Stimulated activated naive B cell treated with anti-CD40 and anti-IgM and Interleukin-4, amounts not matched to agents 10 μg/mL and 1 μg/mL and 100 μg/mL, for 72 hours (primary cell): ENCODE data around the gene TMC6.

ENCODE experiments used
- ATAC-seq, 2 donors: fragments of 150-1000 bp; cut with Tn5 transposase; replicated peaks; 2 replicates each; pipeline ENCODE4 v1.10.0; 2021; ENCODE audit warnings: moderate library complexity in 1 of 2
- DNase-seq: peaks from one replicate; pipeline ENCODE4 v3.0.0; 2021
- H3K27ac Mint-ChIP-seq: one replicate; pipeline ENCODE4 v1.8.0; 2022; ENCODE audit warnings: mild to moderate bottlenecking, mixed read lengths
- H3K27me3 Mint-ChIP-seq, 2 donors: one replicate each; pipeline ENCODE4 v1.8.0; 2022; ENCODE audit warnings: mixed read lengths in 2 of 2
- H3K36me3 Mint-ChIP-seq, 2 donors: one replicate each; pipeline ENCODE4 v1.8.0; 2022; ENCODE audit warnings: mixed read lengths in 2 of 2, mild to moderate bottlenecking in 1 of 2
- H3K4me1 Mint-ChIP-seq, 2 donors: one replicate each; pipeline ENCODE4 v1.8.0; 2022; ENCODE audit warnings: mixed read lengths in 2 of 2, mild to moderate bottlenecking in 1 of 2
- H3K4me3 Mint-ChIP-seq, 2 donors: one replicate each; pipeline ENCODE4 v1.8.0; 2022; ENCODE audit warnings: mild to moderate bottlenecking in 2 of 2, mixed read lengths in 2 of 2, moderate library complexity in 1 of 2
- H3K9me3 Mint-ChIP-seq, 2 donors: one replicate each; pipeline ENCODE4 v1.8.0; 2022; ENCODE audit warnings: mixed read lengths in 2 of 2, mild to moderate bottlenecking in 1 of 2

Gene TMC6

DNA sequence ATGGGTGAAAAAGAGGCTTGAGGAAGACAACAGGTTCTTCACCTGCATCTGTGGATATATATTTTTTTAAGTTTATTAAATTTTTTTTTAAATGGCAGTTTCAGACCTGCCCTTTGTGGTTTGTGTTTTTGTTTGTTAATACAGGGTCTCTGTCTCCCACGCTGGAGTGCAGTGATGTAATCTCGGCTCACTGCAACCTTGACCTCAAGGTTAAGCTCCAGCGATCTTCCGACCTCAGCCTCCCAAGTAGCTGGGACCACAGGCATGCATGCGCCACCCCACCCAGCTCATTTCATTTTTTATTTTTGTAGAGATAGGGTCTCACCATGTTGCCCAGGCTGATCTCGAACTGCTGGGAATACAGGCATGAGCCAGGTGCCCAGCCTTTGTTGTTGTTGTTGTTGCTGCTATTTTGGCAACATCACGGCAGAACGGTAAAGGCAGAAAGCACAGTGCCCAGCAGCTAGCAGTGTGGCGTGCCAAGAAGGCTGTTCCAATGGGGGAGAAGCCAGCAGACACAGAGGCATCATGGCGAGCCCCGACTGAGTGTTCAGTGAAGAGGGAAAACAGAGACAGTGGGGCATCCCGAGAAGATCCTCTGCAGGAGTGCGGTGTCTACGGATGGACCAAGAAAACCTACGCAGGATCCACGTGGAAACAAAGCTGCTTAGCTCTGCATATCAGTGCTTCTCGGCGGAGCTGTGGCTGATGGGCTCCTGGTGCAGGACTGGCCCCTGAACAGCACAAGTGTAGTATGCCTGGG, 19.6 kb downstream of the TMC6 start:
- H3K27ac Mint-ChIP-seq = peak overlapping the region; percentile 80
- no peaks in the 10 kb centered on the region for H3K9me3 Mint-ChIP-seq
- peaks cover 40 to 43% of the 10 kb centered on the region in 2 donors for H3K36me3 Mint-ChIP-seq
- DNase-seq (no peak), ATAC-seq (no peak)
- peaks cover 23 to 39% of the 10 kb centered on the region in 2 donors for H3K4me1 Mint-ChIP-seq
- no peak overlapping the region for H3K4me3 Mint-ChIP-seq
- no peaks in the 10 kb centered on the region for H3K27me3 Mint-ChIP-seq

DNA sequence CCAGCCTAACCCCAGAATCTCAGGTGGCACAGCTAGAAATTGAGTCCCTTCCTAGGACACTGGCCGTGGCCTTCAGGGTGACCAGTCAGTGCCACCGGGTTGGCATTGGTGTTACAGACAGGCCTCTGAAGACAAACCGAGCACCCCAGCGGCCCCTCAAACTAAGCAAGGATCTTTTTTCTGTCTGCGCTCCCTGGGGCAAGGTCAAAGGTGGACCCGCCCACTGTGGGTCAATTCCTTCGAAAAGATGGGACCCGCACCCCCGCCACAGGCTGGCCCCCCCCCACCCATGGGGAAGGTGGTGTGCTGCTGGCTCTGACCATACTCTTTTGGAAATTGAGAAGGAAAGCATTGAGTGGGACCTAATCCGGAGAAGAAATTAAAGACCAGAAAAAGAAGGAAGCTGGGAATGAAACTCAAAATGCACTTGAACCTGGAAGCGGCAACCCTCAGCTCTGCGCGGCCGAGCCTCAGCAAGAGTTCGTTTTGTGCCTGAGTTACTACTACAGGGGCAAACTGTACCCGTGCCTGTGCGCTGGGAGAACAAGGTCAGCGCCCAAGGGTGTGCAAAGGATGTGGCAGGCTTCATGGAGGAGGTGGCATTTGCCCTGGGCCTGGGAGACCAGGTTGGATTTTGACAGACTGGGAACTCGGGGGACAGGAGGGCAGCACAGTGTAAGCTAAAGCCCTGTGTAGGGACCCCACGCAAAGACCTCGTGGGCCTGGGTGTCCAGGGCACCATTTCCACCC, 20.4 kb downstream of the TMC6 start:
- ATAC-seq (no peak), DNase-seq (no peak)
- Mint-ChIP-seq H3K9me3 (no peaks in the 10 kb centered on the region), H3K27ac (no peak overlapping the region), H3K4me1 (peaks cover 17 to 33% of the 10 kb centered on the region in 2 donors), H3K27me3 (no peaks in the 10 kb centered on the region), H3K4me3 (no peak overlapping the region), H3K36me3 (peaks cover 32 to 36% of the 10 kb centered on the region in 2 donors)

DNA sequence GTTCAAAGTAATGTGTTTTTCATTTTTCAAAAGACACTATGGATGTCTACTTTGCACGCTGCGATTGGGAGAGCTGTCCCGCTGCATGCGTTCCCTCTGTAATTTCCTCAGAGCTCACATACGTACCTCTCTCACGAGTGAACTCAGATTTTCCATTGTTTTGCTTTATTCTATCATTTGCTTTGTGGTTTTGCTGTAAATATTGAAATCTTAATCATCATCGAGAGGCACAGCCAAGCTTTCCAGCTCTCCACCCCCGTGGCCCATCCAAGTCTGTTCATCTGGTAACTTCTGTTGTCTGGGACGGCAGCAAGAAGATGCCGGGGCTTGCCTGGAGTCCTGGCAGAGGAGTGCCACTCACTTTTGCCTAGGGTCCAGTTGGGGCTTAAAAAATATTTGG, 21.1 kb downstream of the TMC6 start:
- DNase-seq (no peak), ATAC-seq (no peak)
- H3K36me3 Mint-ChIP-seq = peaks cover 27 to 29% of the 10 kb centered on the region in 2 donors
- peak overlapping the region; percentile 51 for H3K27ac Mint-ChIP-seq
- H3K4me1 Mint-ChIP-seq = peaks cover 10 to 26% of the 10 kb centered on the region in 2 donors
- H3K27me3 Mint-ChIP-seq = no peaks in the 10 kb centered on the region
- no peaks in the 10 kb centered on the region for H3K9me3 Mint-ChIP-seq
- no peak overlapping the region for H3K4me3 Mint-ChIP-seq

DNA sequence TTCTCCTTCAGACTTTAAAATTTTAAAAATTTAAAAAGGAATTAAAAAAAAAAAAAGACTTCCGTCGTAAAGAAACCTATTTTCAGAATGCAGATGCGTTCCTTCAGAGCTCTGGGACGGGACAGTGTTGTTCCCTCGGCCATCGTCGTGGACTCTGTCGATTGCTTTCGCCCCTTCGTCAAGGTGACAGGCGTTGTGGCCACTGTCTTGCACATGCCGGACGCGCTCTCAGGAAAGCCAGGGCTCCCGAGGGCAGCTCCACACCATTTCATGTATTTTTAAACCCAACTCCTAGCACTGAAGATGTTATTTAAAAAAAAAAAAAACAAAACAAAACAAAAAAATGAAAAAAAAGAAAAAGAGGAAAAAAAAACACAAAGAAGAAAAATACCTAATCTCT, 22.3 kb downstream of the TMC6 start:
- no peaks in the 10 kb centered on the region for H3K9me3 Mint-ChIP-seq
- H3K4me1 Mint-ChIP-seq = peaks cover 9 to 21% of the 10 kb centered on the region in 2 donors
- H3K36me3 Mint-ChIP-seq = peaks cover 27 to 31% of the 10 kb centered on the region in 2 donors
- ATAC-seq (no peak), DNase-seq (no peak)
- peak overlapping the region; percentile 79 for H3K27ac Mint-ChIP-seq
- H3K27me3 Mint-ChIP-seq = no peaks in the 10 kb centered on the region
- no peak overlapping the region for H3K4me3 Mint-ChIP-seq

DNA sequence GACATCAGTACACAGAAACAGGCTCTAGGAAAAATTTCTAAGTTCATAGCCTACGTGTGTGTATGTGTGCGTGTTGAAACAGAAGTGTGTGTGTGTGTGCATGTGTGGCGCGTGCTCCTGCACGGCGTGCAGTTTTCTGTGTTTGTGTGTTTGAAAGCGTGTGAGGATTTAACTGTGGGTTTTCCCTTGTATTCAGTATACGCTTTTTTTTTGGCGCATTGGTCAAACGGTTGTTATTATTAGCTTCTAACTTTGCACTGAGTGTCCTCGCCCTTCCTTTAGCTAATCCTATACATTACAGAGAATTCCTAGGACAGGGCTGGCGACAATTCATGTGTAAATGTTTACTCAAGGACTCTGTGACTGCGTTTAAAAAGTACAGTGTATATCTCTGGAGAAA, 23.0 kb downstream of the TMC6 start:
- Mint-ChIP-seq H3K4me1 (peaks cover 6 to 15% of the 10 kb centered on the region in 2 donors), H3K27ac (no peak overlapping the region), H3K9me3 (no peaks in the 10 kb centered on the region), H3K4me3 (no peak overlapping the region), H3K27me3 (no peaks in the 10 kb centered on the region), H3K36me3 (peaks cover 22 to 29% of the 10 kb centered on the region in 2 donors)
- DNase-seq = no peak
- no peak for ATAC-seq

DNA sequence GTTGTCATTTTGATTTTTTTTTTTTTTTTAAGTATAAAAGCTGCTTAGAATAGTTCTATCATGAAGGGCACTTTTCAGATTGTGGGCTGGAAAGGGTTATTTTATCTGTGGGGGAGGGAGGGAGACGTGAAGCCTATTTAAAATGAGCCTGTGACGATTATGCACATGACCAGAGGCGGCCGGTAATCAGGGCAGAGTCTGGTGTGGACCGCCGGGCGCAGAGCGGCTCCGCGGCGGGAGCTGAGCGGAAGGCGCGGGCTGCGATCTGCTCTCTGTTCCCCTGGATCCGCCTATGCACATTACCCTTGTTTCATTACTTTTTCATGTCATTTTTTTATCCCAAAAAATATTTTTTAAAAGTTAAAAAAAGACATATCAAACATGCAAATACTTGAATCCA, 23.5 kb downstream of the TMC6 start:
- Mint-ChIP-seq H3K36me3 (peaks cover 19 to 27% of the 10 kb centered on the region in 2 donors), H3K27me3 (no peaks in the 10 kb centered on the region), H3K4me3 (no peak overlapping the region), H3K27ac (no peak overlapping the region), H3K4me1 (peaks cover 3 to 12% of the 10 kb centered on the region in 2 donors), H3K9me3 (no peaks in the 10 kb centered on the region)
- ATAC-seq (no peak), DNase-seq (no peak)

DNA sequence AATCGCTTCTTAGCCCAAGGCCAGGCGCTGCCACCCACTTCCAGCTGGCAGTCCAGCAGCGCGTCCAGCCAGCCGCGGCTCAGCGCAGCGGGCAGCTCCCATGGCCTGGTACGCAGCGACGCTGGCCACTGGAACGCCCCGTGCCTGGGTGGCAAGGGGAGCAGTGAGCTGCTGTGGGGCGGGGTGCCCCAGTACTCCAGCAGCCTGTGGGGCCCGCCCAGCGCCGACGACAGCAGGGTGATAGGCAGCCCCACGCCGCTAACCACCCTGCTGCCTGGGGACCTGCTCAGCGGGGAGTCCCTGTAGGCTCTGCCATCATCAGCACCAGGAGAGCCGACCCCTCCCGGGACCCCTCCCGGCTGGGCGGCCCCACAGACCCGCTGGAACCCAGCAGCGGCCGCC, 24.0 kb downstream of the TMC6 start:
- Mint-ChIP-seq H3K27ac (no peak overlapping the region), H3K4me3 (no peak overlapping the region), H3K36me3 (peaks cover 22 to 30% of the 10 kb centered on the region in 2 donors), H3K9me3 (no peaks in the 10 kb centered on the region), H3K27me3 (no peaks in the 10 kb centered on the region), H3K4me1 (peaks cover 3 to 12% of the 10 kb centered on the region in 2 donors)
- DNase-seq (no peak), ATAC-seq (no peak)

DNA sequence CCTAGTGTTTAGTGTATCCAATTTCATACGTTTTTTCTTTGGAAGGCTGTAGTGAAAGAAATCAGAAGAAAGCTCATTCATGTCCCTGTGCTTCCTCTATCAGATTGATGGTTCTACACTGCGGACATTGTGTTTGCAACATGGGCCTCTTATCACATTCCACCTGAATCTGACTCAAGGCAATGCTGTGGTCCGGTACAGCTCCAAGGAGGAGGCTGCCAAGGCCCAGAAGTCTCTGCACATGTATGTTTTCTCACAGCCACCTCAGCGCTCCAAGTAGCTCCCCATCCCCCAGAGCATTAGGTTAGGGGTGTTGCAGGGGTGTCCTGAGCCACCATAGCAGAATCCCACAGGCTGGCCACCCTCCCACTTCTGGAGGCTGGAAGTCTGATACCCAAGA, 25.2 kb downstream of the TMC6 start:
- H3K4me3 Mint-ChIP-seq = no peak overlapping the region
- no peaks in the 10 kb centered on the region for H3K27me3 Mint-ChIP-seq
- DNase-seq (no peak), ATAC-seq (no peak)
- peaks cover 23 to 34% of the 10 kb centered on the region in 2 donors for H3K36me3 Mint-ChIP-seq
- H3K4me1 Mint-ChIP-seq = peaks cover 0 to 3% of the 10 kb centered on the region in 2 donors
- H3K9me3 Mint-ChIP-seq = no peaks in the 10 kb centered on the region
- H3K27ac Mint-ChIP-seq = no peak overlapping the region

DNA sequence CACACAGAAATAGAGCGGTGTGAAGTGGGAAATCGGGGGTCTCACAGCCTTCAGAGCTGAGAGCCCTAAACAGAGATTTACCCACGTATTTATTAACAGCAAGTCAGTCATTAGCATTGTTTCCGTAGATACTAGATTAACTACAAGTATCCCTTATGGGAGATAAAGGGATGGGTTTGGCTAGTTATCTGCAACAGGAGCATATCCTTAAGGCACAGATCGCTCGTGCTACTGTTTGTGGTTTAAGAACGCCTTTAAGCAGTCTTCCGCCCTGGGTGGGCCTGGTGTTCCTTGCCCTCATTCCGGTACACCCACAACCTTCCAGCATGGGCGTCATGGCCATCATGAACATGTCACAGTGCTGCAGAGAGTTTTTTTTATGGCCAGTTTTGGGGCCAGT, 27.0 kb downstream of the TMC6 start:
- H3K36me3 Mint-ChIP-seq = peaks cover 22 to 46% of the 10 kb centered on the region in 2 donors
- H3K27ac Mint-ChIP-seq = no peak overlapping the region
- no peaks in the 10 kb centered on the region for H3K4me1 Mint-ChIP-seq
- DNase-seq (no peak), ATAC-seq (no peak)
- H3K9me3 Mint-ChIP-seq = no peaks in the 10 kb centered on the region
- H3K4me3 Mint-ChIP-seq = no peak overlapping the region
- H3K27me3 Mint-ChIP-seq = no peaks in the 10 kb centered on the region

DNA sequence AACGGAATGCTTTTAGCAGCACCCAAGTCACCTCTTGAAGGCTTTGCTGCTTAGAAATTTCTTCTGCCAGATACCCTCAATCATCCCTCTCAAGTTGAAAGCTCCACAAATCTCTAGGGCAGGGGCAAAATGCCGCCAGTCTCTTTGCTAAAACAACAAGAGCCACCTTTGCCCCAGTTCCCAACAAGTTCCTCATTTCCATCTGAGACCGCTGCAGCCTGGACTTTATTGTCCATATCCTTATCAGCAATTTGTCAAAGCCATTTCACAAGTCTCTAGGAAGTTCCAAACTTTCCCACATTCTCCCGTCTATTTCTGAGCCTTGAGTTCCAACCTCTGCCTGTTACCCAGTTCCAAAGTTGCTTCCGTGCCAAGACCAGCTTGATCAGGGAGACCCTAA, 27.4 kb downstream of the TMC6 start:
- no peak overlapping the region for H3K4me3 Mint-ChIP-seq
- H3K27ac Mint-ChIP-seq = no peak overlapping the region
- no peak for DNase-seq

DNA sequence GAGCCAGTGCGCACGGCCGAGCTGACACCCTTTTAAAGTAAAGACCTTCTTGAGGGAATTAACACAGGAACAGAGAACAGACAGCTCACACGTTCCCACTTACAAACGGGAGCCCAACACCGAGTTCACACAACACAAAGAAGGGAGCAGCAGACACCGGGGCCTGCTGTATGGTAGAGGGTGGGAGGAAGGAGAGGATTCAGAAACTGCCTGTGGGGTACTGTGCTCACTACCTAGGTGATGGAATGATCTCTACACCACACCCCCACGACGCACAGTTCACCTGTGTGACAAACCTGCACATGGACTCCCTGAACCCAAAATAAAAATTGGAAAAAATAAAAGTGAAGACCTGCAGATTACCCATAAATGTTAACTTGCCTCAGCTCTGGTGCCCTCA, 32.5 kb downstream of the TMC6 start:
- H3K4me3 Mint-ChIP-seq = no peak overlapping the region
- ATAC-seq = no peak
- H3K27me3 Mint-ChIP-seq = no peaks in the 10 kb centered on the region
- peaks cover 32 to 66% of the 10 kb centered on the region in 2 donors for H3K36me3 Mint-ChIP-seq
- DNase-seq = no peak
- no peaks in the 10 kb centered on the region for H3K9me3 Mint-ChIP-seq
- no peaks in the 10 kb centered on the region for H3K4me1 Mint-ChIP-seq
- no peak overlapping the region for H3K27ac Mint-ChIP-seq

More for the DNA sequence above, 27.4 kb downstream of the TMC6 start:
- Mint-ChIP-seq H3K9me3 (no peaks in the 10 kb centered on the region), H3K27me3 (no peaks in the 10 kb centered on the region), H3K4me1 (no peaks in the 10 kb centered on the region), H3K36me3 (peaks cover 23 to 51% of the 10 kb centered on the region in 2 donors)
- ATAC-seq = no peak

DNA sequence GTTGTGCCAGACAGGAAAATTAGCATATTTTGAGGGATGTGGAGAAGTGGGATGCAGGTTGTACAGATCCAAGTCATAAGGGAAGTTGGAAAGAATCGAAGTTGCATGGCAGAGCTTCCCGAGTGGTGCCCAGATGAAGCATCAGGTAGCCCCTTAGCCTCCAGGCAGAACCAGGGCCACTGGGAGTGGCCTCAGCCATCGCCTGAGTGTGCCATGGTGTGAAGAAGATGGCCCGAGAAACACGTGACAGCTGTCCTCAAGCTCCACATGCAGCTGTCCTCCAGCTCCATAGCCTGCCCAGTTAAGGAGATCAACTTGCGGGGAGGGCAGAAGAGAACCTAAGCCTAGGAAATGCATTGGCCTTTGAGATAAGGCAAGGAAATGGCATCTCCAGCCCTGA, 33.5 kb downstream of the TMC6 start:
- Mint-ChIP-seq H3K27me3 (no peaks in the 10 kb centered on the region), H3K9me3 (no peaks in the 10 kb centered on the region), H3K4me3 (no peak overlapping the region), H3K27ac (no peak overlapping the region), H3K36me3 (peaks cover 29 to 67% of the 10 kb centered on the region in 2 donors), H3K4me1 (no peaks in the 10 kb centered on the region)
- DNase-seq (no peak), ATAC-seq (no peak)

DNA sequence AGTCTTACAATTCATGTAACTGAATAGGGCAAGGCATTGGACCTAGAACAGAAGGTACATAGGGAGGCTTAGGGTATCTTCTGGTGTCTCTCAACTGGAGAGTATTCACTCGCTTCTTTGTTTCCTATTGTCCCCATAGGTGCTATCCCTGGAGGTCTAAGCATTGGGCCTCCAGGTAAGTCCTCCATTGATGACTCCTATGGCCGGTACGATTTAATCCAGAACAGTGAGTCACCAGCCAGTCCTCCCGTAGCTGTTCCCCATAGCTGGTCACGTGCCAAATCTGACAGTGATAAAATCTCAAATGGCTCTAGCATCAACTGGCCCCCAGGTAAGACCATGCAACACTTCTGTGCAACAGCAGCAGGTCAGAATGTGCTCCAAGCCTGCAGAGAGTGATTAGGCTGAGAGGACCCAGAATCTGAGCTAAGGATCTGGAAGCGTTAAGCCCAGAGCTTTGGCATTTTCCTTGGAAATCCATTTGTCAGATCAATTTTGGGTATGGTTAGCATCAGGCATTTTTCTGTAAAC, 35.7 kb downstream of the TMC6 start:
- H3K27ac Mint-ChIP-seq = no peak overlapping the region
- H3K4me3 Mint-ChIP-seq = no peak overlapping the region
- no peaks in the 10 kb centered on the region for H3K27me3 Mint-ChIP-seq
- DNase-seq (no peak), ATAC-seq (no peak)
- peaks cover 16 to 56% of the 10 kb centered on the region in 2 donors for H3K36me3 Mint-ChIP-seq
- H3K9me3 Mint-ChIP-seq = no peaks in the 10 kb centered on the region
- H3K4me1 Mint-ChIP-seq = peaks cover 3 to 6% of the 10 kb centered on the region in 2 donors

DNA sequence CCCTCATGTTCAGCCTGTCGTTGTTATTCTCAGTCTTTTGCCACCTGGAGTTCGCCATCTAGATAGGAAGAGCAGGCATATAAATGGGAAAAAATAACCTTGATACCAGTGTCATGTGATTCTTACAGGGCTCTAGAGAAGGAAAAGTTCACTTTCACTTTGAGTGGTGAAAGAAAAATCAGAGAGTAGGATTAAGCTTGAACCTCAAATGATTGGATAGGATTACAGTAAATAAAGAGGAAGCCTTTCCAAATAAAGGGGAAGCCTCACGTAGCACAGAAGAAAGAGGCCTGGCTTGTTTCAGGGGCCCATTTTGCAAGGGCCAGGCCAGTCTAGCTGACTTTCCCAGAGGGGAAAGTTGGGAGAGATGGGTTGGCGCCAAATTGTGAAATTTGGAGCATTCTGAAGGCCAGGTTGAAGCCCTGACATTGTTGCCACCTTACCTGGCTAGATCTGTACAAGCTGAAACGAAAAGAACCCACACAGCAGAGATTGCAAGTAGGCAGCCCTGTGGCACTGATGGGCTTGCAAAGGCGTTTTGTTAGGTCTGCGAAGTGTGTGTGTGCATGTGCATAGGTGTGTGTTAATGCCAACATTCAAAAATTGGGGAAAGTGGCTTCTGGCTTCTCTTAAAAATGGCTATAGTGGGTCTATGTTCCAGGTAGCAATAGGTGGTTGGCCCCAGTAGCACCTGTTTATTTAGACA, 38.8 kb downstream of the TMC6 start:
- no peaks in the 10 kb centered on the region for H3K9me3 Mint-ChIP-seq
- peak overlapping the region; percentile 15 for H3K27ac Mint-ChIP-seq
- ATAC-seq (no peak), DNase-seq (no peak)
- peaks cover 3 to 6% of the 10 kb centered on the region in 2 donors for H3K4me1 Mint-ChIP-seq
- peaks cover 21 to 42% of the 10 kb centered on the region in 2 donors for H3K36me3 Mint-ChIP-seq
- no peaks in the 10 kb centered on the region for H3K27me3 Mint-ChIP-seq
- H3K4me3 Mint-ChIP-seq = no peak overlapping the region
